GM04504 (cell line): Measurements from ENCODE around the gene MOB3B.
A peak's percentile ranks its signal among the peaks of the same experiment; 100 is the strongest.

Experiments used
- DNase-seq: peaks from one replicate; pipeline ENCODE4 v3.0.0-alpha.2; 2012; ENCODE audit warnings: low read depth

Gene MOB3B

DNA sequence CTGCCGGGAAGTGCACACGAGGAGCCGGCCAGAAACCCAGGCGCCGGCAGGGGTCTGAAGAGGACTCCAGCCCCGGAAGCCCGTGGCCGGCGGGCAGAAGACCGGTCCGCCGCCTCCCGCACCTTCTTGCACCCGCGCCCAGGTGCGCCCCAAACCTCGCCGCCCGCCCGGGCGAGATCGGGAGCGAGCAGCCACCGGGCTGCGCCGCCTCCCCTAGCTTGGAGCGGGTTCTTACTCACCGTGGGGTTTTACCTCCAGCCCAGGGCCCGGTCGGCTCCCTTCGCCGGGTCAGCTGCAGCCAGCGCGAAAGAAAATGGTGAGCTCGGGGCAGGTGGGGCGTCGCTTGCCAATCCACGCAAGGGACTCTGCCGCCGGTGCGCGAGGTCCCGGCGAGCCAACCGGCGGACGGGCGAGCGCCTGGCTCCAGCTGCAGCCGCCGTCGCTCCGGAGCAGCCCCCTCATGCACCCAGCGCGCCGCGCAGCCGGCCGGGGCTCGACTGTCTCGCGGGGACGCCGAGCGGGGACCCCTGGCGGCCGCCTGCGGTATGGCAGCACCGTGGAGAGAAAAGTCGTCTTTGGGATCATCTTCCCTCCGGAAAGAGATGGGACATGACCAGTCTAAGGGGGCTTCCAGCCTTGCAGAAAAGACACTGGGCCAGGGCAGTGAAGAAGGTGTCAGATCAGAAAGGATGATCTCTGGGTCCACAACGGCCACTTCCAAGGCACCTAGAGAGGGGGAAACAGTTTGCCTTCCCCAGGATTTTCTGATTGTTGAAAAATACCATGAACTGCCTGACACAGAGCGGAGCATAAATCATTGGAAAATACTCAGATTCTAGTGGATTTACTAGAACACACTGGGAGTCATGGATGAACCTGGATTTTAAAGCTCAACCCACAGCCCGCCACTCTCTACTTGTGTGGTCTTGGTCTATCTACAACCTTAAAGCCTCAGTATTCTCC, at the start of gene MOB3B:
Gene MOB3B (minus strand): TSS at position 499 of the 963 bp plus-strand sequence. CDS start 74,264 bp downstream, outside the sequence.
- DNase-seq, result peak; percentile 35

GRCh38 chr9:27573634-27574590, 44.3 kb upstream of the MOB3B start:
- peak; percentile 90 for DNase-seq

DNA sequence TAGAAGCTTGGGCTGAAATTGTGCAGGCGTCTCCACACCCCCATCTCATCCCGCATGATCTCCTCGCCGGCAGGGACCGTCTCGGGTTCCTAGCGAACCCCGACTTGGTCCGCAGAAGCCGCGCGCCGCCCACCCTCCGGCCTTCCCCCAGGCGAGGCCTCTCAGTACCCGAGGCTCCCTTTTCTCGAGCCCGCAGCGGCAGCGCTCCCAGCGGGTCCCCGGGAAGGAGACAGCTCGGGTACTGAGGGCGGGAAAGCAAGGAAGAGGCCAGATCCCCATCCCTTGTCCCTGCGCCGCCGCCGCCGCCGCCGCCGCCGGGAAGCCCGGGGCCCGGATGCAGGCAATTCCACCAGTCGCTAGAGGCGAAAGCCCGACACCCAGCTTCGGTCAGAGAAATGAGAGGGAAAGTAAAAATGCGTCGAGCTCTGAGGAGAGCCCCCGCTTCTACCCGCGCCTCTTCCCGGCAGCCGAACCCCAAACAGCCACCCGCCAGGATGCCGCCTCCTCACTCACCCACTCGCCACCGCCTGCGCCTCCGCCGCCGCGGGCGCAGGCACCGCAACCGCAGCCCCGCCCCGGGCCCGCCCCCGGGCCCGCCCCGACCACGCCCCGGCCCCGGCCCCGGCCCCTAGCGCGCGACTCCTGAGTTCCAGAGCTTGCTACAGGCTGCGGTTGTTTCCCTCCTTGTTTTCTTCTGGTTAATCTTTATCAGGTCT, 43.5 kb upstream of the MOB3B start, which contains the start of gene C9orf72:
Gene C9orf72 (minus strand): TSS at position 564 of the 716 bp plus-strand sequence. CDS start 6,361 bp downstream, outside the sequence.
- DNase-seq, result no peak

GRCh38 chr9:27572566-27572917, 42.9 kb upstream of the MOB3B start:
- no peak for DNase-seq

DNA sequence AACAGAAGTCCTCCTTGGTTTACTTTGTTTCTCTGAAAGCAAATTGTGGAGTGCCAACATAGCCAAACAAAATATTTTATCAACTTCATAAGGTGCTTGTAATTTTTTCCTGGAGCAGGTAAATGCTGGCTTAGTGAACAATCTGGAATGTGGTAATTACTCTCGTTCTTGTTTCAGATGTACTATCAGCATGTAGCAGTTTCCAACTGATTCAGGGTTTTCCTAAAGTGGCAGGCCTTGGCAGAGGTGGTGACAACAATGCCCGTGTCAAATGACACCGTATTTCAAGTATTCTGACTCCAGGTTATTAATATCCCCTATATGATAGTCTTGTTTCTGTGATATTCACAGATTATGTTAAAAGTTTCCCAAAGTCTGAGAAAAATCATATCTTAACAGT, 42.4 kb upstream of the MOB3B start:
- DNase-seq, result no peak

DNA sequence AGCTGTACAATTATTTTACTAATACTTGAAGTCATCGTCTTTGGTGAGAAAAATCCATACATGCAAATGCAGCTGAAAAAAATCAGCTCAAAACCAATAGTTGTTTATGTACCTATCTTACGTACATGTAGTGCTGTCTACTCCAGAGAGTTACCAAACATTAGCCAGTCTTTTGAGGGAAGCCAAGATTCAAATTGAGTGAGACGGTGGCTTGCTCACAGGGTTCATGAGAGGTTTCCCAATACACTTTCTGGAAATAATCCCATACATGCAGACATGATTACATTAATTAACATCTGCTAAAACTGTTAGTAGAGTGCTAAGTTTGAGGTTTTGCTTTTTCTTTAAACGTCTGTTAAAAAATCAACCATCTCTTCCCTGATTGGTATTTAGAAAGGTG, 41.4 kb upstream of the MOB3B start:
- DNase-seq, result no peak

GRCh38 chr9:27569406-27569805, 39.8 kb upstream of the MOB3B start:
- DNase-seq, result no peak

DNA sequence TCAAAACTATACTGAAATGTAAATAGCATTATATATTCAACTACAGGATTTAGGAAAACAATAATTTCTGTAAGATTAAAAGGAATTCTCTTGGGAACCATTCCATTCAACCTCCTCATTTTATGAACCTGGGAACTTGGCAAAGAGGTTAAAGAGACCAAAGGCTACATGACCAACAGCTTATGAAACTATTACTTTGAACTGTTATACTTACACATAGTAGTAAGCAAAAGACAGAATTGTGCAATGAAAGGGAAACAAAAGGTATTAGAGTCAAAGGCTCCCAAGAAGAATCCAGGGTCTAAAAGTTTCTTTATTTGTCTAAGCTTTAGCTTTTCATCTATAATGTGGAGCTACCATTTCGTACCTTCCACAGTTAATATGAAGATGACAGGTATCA, 36.5 kb upstream of the MOB3B start:
- DNase-seq, result no peak

DNA sequence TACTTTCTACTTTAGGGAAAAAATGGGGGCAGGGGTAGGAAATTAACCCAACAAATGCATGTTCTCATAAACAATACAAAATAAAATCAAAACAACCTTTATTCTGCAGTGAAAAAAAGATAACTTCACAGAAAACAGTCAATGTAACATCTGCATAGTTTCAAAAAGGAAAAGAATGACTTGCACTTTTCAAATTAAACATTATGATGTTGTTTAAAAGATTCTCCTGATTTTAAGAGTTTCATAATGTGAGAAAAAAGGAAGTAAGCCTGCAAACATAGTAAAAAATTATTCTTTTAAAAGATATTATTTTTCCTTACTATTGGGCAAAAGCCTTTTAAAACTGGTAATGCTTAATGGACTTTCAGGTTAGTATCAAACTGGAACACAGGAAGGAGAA, 36.1 kb upstream of the MOB3B start:
- no peak for DNase-seq

- no peak for DNase-seq
Observed at GRCh38 chr9:27564670-27565069, 35.1 kb upstream of the MOB3B start.

GRCh38 chr9:27563738-27564430, 34.3 kb upstream of the MOB3B start:
- DNase-seq, result no peak

DNA sequence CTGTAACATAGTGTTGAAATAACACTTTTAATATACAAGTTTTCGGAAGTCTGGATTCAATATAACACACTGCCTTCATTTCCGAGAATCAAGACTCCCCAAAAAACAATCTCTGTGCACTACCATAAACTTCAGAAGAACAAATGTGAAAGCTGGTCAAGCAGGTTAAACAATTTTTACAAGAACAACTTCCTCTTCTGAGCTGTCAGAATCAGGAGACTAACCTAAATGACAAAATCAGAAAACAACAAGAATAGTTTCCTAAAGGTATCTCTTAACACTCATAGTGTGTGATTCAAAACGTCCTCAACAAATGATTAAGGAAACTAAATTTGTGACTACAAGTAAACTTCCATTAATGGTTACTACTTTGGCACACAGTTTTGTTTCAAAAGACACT, 32.1 kb upstream of the MOB3B start:
- no peak for DNase-seq

DNA sequence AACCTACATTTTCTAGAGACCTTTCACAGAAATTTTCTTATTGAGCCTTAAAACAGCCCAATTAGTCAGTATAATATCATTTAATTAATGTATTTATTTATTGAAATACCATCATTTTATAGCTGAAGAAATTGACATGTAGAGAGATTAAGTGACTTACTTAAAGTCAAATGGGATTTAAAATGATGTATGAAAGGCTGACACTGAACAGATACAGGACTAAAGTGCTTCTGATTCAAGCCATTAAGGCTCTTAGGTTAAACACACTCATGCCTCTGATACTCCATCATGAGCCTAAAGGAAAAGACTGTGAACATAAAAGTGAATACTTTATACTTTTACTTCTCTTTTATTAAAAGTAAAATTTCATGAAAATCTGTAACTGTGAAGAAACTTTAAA, 30.8 kb upstream of the MOB3B start:
- no peak for DNase-seq

DNA sequence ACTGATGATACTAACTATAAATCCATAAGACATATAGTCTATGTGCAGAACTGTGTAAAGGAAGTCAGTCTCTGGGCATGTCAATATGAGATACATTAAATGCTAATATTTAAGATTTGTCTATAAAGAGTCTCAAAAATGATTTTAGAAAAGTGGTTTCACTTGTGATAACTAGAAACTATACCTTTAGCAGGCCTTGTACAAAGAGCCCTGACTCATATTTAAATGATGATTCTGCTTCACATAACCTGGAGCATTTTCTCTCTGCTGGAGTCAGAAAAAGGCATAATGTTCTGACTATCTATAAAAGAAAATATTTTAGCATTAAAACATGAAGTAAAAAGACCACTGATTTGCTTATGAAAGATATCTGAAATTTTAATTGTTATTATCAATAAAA, 28.7 kb upstream of the MOB3B start:
- no peak for DNase-seq

DNA sequence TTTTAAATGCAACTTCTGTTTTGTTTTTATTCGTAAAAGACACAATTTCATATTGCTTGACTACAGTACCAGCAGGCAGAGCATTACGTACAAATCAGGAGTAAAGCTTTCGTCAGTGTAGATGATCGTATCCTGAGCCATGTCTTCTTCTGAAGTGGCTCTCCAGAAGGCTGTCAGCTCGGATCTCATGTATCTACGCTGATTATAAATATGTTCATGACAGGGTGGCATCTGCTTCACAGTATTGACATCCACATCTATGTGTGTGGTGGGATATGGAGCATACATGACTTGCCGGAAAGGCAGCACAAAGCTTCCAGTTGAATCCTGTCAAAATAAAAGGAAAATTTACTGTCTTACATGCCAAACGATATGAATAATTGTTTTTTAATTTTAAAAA, 26.9 kb upstream of the MOB3B start:
- no peak for DNase-seq

- DNase-seq, result no peak
Observed at GRCh38 chr9:27554712-27555111, 25.1 kb upstream of the MOB3B start.

DNA sequence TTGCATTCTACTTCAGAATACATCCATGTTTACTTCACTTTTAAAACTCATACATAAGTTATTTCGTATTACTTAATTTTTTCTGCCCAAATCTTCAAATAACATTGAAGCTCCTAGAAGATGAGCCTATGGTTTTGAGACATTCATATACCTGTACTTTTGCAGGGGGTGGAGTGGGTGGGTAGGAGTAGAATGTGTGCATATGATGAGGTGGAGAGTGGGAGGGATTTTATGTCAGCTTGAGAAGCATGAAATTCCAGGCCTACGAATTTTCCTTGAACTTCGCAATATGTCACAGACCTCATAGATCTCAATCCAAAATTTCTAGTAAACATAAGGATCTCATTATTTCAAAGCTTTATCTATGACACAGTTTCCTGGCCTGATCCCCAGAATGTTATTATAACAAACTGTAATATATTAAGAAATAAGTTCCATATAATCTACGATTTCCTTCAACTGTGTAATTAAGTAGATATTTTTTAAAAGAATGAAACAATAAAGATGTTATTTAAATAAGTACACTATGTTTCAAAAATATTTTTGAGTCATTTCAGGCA, 19.7 kb upstream of the MOB3B start:
- peak; percentile 32 for DNase-seq

DNA sequence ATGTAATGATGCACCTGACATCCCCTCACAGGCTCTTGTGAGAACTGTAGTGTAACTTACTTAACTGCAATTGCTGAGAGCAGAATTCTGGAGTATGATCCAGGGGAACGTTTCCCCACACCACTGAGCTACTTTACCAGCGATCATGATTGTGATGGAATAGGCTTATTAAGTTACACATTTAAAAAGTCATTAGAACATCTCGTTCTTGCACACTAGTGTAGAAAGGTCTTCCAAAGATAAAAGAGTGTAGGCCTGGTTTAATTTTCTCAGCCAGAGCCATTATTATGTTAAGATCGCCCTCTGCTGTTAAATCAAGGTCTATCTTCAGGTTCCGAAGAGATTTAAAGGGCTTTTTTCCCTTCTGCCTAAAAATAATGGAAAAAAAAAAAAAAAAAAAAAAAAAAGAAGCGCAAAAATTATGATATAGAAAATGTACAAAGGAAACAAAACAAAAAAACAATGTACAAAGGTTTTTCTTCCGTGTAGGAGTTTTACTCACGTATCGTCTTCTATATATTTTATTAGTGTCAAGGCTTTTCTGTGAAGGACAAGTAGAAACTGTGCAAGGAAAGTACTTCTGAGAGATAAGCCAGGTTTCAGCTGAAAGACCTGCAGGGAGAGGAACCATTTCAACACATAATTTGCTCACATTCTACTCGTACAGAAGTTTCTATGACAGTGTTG, 18.6 kb upstream of the MOB3B start:
- DNase-seq, result no peak

GRCh38 chr9:27545471-27545870, 15.9 kb upstream of the MOB3B start:
- DNase-seq, result no peak

GRCh38 chr9:27542508-27542907, 12.9 kb upstream of the MOB3B start:
- no peak for DNase-seq
